BJ (cell line): Measurements from ENCODE around the gene PRDM5. TPM values are rescaled to one million over a fixed set of nuclear protein-coding genes. Genes with fewer than 3 reads are reported as not detected.

ENCODE experiments used
- CTCF ChIA-PET: fragments of 350-600 bp; formaldehyde crosslinking; extraction: SDS; loops from one replicate; lab custom pipeline; 2021; ENCODE audit warnings: antibody characterized with exemption, inconsistent platforms; lab: Yijun Ruan, JAX
- POLR2A ChIA-PET: fragments of 300-600 bp; sonication (Branson Sonifier 250); formaldehyde crosslinking; extraction: SDS; loops from one replicate; lab custom pipeline; 2021; ENCODE audit warnings: antibody characterized with exemption; lab: Charles Lee
- DNase-seq: peaks from one replicate; pipeline ENCODE4 v3.0.0-alpha.2; 2011; ENCODE audit warnings: low read depth
- H3K27me3 ChIP-seq: 2 replicates; pipeline ENCODE4 v1.6.0; 2011; ENCODE audit warnings: low read length; ENCODE audit not compliant: control insufficient read depth, insufficient read depth
- H3K36me3 ChIP-seq: 2 replicates; pipeline ENCODE4 v1.5.1; 2011; ENCODE audit warnings: low read length; ENCODE audit not compliant: control insufficient read depth, insufficient read depth
- H3K4me3 ChIP-seq: 2 replicates; pipeline ENCODE4 v1.5.1; 2011; ENCODE audit warnings: low read depth, mild to moderate bottlenecking, control low read depth, low read length
- CTCF ChIP-seq: IDR thresholded peaks from 2 replicates; pipeline ENCODE4 v1.5.1; 2011; ENCODE audit warnings: low read depth, mild to moderate bottlenecking, control low read depth, inconsistent platforms, low read length, moderate library complexity; ENCODE audit not compliant: insufficient read depth
- polyA plus RNA-seq: library from polyadenylated mRNA; depleted of rRNA; stranded (reverse); fragments of >200 nt; gene quantifications from 2 replicates; pipeline ENCODE4 v1.2.3, GENCODE V29; 2011

The PRDM5 gene
- polyA plus RNA-seq, 1 experiment: 5.3 TPM

- no peaks in the 10 kb centered on the region for H3K36me3 ChIP-seq
- DNase-seq: no peak
- ChIA-PET CTCF (no interaction called here), POLR2A (no interaction called here)
- no peaks in the 10 kb centered on the region for H3K27me3 ChIP-seq
- H3K4me3 ChIP-seq: no peak overlapping the region
- TF ChIP-seq CTCF: no peak
These were observed 248.8 kb downstream of the PRDM5 start for GRCh38 chr4:120673696-120674095.

GRCh38 chr4:120672558-120673147, 249.9 kb downstream of the PRDM5 start:
- H3K4me3 ChIP-seq: no peak overlapping the region
- no peak for TF ChIP-seq CTCF
- ChIA-PET POLR2A (no interaction called here), CTCF (no interaction called here)
- H3K27me3 ChIP-seq: no peaks in the 10 kb centered on the region
- DNase-seq: no peak
- H3K36me3 ChIP-seq: no peaks in the 10 kb centered on the region

- Histone ChIP-seq H3K36me3 (no peaks in the 10 kb centered on the region), H3K27me3 (no peaks in the 10 kb centered on the region), H3K4me3 (no peak overlapping the region)
- DNase-seq: no peak
- ChIA-PET POLR2A (no interaction called here), CTCF (no interaction called here)
- no peak for TF ChIP-seq CTCF
These were observed 250.4 kb downstream of the PRDM5 start for GRCh38 chr4:120672076-120672475.

DNA sequence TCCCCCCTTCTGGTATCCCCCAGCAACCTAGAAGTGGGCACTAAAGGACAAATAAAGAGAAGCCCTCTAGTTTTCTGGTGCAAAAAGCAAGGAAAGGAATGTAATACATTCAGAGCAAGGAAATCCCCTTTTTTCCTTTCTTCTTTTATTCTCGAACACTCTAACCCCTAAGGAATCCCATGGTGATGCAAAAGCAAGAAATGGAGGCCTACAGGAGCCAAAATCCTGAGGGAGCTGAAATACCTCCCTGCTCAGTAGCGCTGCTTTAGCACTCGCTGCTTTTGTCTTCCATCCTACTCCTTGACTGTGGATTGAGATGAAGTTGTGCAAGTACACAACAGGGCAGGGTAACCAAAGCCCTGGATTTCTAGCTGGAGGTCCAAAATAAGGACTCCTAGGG, 251.0 kb downstream of the PRDM5 start:
- Histone ChIP-seq H3K36me3 (no peaks in the 10 kb centered on the region), H3K4me3 (no peak overlapping the region), H3K27me3 (no peaks in the 10 kb centered on the region)
- POLR2A ChIA-PET: no interaction called here
- DNase-seq: no peak
- CTCF ChIA-PET: no interaction called here
- no peak for TF ChIP-seq CTCF

- ChIA-PET POLR2A (no interaction called here), CTCF (no interaction called here)
These were observed 255.4 kb downstream of the PRDM5 start for GRCh38 chr4:120667102-120667501.

More at GRCh38 chr4:120667102-120667501, 255.4 kb downstream of the PRDM5 start:
- no peak for TF ChIP-seq CTCF
- H3K4me3 ChIP-seq: no peak overlapping the region
- no peak for DNase-seq
- no peaks in the 10 kb centered on the region for H3K36me3 ChIP-seq
- H3K27me3 ChIP-seq: no peaks in the 10 kb centered on the region
